Left cardiac atrium (tissue), 4 donors: ENCODE data around the gene RPRML. TPM values are rescaled to one million over a fixed set of nuclear protein-coding genes. Genes with fewer than 3 reads are reported as not detected.

ENCODE experiments used
- ATAC-seq, 2 donors: fragments of 200-7000 bp; cut with Tn5 transposase; one replicate each; pipeline ENCODE4 v1.9.1; 2020; ENCODE audit warnings: mild to moderate bottlenecking in 2 of 2, moderate library complexity in 2 of 2
- DNase-seq: peaks from one replicate; pipeline ENCODE4 v3.0.0-alpha.2; 2020
- intact Hi-C, 2 donors: fragments of 100-400 bp; cut with DNase I; formaldehyde crosslinking; loops; one replicate each; pipeline versions ENCODE4 v1.14.1 to v1.15.1; 2022 to 2023
- total RNA-seq, 2 donors: library from RNA; stranded (reverse); fragmentation: NEBNext Ultra II Directional; extraction: Animal tissue kit (Norgen Biotek cat#: 25700); gene quantifications; one replicate each; pipeline ENCODE4 v1.2.1, GENCODE V29; 2021
- donor health status: DM: no; HTN: yes; CAD: no.
- donor health status: DM: no; HTN: yes; CAD: no; lungs with severe emphysema.
- donor health status: DM: yes; HTN: yes; CAD: no.
- donor health status: Dilated cardiomyopathy.

The RPRML gene
- total RNA-seq, 2 donors from 2014 or later = not detected

DNA sequence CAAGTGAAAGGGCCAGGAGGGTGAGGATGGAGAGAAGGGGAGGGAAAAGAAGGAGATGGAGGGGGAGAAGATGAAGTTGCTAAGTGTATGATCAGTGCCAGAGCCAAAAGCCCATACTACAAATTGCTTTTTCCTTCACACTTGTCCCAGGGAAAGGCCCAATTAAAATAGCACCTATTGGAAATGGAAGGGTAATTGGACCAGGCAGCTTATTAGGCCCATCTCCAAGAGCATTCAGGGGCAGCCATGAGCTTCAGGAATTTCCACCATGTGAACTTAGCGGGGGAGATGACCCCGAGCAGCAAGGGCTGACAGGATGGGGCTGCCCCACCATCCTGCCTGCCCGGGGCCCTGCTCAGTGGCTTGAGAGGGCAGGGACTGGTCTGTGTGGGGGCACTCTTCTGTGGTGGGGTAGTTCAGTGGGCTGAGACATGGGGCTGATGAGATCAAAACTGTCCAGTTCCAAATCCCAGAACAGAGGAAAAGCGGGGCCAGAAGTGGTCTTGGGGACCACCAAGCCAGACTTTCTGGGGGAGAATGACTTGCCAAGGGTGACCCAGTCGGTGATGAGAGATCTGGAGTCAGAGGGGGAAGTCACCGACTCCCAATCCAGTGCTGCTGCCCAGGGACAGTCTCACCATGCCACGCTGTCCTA is 28.6 kb downstream of the RPRML start:
- intact Hi-C loops = no loop called here
- ATAC-seq = peak in 1 of 2 donors; percentile 13
- no peak for DNase-seq

DNA sequence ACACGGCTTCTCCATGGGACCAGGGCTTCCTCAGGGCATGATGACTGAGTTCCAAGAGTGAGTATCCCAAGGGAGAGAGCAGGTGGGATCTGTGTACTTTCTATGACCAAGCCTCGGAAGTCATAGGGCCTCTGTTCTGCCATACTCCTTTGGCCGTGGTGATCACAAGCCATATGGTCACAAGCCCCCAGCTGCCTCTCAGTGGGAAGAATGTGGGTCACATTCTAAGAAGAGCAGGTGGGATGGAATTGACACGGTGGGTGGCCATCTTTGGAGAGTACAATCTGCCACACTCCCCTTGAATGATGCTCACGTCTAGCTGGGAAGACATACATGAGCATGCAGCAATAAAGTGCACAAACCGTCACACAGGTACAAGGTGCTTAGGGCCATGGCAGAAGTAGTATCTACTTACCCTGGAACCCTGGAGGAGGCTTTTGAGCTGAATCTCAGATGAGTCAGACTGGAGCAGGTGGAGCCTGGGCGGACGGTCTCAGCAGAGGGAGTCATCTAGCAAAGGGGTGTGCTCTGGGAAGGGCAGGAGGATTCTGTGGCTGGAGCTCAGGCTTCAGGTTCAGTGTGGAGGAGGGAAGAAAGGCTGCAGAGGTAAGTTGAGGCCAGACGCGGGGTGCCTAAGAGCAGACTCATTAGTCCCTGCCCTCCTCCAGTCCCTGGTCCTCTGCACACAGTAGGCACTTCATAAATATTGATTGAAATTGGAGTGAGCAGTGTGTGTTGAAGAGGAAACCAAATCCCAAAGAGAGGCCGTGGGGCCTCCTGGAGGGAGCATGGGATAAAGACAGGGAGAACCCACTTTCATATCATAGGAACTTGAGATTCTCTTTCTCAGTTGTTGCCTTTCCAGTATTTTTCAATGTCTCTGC is 29.5 kb downstream of the RPRML start:
- intact Hi-C loops = no loop called here
- DNase-seq (no peak), ATAC-seq (no peak)

DNA sequence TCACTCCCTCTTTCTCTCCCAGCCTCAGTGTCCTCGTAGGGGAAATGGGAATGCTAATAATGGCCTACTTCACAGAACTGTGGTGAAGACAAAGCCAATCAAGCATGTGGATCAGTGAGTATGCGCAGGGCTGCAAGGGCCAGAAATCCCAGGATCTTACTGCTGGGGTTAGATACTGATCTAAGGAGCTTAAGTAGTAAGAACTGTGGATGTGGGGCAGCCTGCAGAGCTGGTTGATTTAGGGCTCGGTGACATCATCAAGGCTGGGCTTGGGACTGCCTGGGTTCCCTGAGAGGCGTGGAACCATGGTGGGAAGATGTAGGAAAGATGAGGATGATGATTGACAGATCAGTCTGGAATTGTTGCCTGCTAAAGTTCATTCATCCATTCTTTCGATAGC is 30.5 kb downstream of the RPRML start:
- intact Hi-C loops = no loop called here
- DNase-seq (no peak), ATAC-seq (no peak)

DNA sequence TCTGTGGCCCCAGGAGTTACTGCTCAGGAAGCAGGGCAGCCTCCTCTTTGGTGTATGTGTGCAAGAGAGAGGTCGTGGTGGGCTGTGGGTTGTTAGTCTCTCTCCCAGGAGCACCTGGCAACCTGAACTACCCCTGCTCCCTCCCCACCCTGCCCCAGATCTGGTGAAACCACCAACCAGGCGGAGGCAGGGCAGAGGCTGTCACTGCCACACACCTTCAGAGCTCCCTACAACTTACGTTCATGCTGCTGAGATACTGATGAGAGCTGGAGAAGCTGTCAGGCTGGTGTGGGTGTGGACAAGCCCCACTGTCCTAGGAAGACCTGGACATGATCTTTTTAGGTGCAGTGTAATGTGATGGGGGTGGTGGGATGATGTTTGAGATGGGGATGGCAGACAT is 31.8 kb downstream of the RPRML start:
- ATAC-seq = no peak
- intact Hi-C loops = no loop called here
- DNase-seq = no peak

DNA sequence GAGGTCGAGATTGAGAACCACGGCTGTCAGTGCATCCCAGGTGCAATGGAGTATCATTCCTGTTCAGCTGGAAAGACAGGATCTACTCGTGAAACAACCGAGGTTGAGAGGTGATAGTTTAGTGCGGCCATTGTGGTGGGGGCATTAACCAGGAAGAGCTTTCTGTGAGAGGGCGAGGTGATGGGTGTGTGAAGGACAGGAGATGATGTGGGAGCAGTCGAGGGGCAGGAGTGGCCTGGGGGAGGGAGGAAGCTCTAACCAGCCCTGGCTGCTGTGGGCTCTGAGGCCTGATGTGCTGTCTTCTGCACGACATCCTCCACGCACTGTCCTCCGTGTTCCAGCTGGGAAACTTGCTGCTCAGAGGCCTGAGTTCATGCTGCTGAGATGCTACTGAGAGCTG is 34.1 kb downstream of the RPRML start:
- no peak for ATAC-seq
- DNase-seq = no peak
- intact Hi-C loops = loop anchor here in 1 of 2 donors (5.0 kb wide), 2 partner anchors 57 to 103 kb away; no protein-coding TSS in a partner anchor

DNA sequence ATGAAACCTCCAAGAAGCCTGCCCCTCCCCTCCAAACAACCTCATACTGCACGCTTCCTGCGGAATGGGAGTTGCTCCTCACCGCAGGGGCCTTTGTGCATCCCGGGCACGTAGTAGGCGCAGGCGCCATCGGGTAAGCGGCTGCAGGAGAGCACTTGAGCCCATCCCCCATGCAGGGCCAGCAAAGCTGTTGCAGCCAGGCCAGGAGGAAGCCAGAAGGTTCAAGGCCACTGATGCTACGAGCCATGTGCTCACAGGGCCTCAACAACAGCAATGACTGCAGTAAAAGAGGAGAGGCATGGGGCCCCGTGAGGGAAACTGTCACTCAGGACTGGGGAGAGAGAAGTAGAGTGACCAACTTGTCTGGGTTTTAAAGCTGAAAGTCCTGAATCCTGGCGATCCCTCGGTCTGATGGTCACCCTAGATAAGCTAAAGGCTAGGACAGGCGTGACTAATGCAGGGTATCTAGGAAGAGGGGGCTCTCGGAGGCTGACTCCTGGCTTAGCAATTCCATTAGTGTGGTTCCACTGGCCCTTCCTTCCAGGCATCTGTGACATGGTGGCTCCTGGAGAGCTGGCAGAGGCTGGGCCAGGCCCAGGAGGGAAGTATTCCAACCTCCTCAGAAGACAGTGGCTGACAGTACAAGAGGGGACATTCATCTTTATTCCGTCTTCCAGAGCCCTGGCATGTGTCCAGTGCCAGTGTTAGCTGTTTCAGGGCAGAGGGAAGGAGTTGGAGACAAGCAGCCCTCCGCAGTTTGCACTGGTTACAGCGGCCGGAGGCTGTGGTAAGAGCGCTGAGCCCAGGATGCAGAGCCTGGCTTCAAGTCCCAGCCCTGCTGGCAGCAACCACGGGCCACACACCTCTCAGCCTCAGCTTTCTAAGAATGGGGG is 35.3 kb downstream of the RPRML start:
- ATAC-seq = peak in 1 of 2 donors; percentile 16
- intact Hi-C loops = loop anchor here (2.0 to 5.0 kb wide), 3 partner anchors 57 to 101 kb away; no protein-coding TSS in a partner anchor
- no peak for DNase-seq

DNA sequence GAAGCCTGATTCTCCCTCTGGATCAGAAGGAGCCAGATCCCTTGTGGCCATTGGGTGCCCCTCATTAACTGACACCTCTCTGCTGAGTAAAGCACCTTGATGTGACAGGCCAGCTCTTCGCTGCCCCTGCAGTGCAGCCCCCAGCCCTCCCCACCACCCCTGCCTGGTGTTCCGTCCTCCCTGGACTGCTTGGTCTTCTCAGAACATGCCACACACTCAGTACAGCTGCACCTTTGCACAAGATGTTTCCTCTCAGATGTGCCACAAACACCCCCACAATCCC is 35.9 kb downstream of the RPRML start:
- ATAC-seq = no peak
- no peak for DNase-seq
- intact Hi-C loops = loop anchor here (2.0 to 5.0 kb wide), 3 partner anchors 58 to 101 kb away; no protein-coding TSS in a partner anchor

DNA sequence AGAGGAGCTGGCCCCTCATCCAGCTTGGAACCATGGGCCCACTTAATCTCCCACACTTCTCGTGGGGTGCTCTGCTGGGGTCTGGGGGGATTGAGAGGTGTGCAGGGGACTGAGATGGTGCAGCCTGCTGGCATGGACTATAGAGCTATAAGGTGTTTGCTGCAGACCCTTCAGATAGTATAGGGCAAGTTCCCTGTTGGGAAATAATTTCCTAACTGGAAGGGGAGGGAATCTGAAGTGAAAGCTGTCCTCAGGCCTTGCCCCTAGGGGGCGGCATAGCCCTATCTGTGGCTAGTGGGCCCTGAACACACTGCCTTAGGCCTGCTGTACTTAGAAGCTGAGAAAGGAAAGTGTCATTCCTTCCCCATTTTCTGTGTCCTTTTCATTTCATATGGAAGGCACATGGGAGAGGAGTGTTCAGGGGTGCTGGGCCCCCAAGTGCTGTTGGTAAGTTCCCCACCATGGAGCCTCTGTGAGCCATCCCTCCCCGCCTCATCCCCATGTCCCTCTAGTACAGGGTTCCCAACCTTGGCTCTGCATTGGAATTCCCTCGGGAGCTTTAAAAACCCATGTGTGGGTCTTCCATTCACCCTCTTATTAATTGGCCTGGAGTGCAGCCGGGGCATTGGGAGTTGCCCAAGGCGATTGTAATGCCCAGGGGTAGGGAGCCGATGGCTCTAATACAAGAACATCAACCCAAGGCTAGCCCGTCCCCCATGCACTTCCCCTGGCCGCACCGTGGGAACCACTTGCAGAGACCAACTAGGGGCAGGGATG is 36.4 kb downstream of the RPRML start:
- DNase-seq = peak; percentile 66
- intact Hi-C loops = loop anchor here (2.0 to 5.0 kb wide), 3 partner anchors 58 to 100 kb away; no protein-coding TSS in a partner anchor

DNA sequence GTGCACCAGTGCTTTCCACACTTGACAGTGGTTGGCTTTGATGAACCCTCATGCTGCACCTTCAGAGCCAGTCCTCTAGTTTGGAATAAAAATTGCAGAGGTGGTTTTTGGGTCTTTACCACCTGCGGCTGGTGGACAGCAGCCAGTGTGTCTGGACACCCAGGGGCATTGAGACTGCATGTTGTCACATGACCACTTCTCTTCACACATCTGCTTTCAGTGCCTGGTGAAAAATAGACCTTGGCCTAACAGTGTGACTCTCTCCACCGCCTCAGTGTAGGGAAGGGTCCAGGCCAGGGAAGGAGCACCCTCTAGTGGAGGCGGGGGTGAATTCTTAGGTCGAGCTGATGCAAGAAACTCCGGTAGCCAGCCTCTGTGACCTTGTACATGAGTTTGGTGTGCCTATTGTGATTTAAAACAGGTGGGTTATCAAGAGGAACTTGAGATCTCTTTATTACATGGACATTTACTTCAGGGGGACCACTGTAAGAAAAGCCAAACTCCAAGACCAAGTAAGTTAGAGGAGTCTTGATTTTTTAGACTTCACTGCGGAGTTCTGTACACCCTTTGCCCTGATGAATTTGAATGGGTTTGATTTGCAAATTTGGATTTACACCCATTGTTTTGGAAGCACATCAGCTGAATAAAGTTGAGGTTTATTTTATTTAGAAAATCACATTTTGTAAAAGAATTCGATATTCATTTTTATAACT is 38.2 kb downstream of the RPRML start:
- DNase-seq = peak; percentile 80
- intact Hi-C loops = loop anchor here in 1 of 2 donors (5.0 kb wide), 2 partner anchors 61 to 99 kb away; no protein-coding TSS in a partner anchor
- peak; percentile 70 to 83 for ATAC-seq

More for the DNA sequence above, 36.4 kb downstream of the RPRML start:
- ATAC-seq = peak; percentile 60 to 61

DNA sequence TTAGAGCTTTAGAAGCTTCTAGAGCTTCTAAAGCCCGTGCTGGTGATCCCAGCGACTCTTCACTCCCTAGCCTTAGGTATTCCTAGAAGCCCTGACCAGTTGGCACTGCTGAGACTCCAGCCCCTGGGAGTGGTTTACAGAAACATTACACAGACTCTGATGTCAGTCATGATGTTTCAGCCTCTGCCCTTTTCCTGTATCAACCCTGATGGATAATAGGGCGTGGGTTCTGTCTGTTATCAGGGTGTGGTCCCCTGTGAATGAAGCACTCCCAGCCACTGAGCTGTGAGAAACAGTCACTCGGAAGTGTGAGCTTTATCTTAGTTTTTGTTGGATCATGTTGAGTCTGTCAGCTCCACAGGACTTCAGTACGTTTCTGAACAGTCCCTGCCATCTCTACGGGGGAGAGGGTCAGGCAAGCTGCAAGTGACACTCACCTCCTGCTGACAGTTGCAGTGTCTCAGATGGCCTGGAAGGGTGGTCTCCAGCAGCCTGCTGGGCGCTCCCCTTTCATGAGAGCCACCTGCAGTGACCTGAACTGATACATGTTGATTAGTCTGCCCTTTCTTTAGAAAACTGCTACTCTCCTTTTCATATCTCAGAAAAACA is 43.3 kb downstream of the RPRML start:
- intact Hi-C loops = no loop called here
- peak; percentile 63 to 95 for ATAC-seq
- DNase-seq = peak; percentile 78

DNA sequence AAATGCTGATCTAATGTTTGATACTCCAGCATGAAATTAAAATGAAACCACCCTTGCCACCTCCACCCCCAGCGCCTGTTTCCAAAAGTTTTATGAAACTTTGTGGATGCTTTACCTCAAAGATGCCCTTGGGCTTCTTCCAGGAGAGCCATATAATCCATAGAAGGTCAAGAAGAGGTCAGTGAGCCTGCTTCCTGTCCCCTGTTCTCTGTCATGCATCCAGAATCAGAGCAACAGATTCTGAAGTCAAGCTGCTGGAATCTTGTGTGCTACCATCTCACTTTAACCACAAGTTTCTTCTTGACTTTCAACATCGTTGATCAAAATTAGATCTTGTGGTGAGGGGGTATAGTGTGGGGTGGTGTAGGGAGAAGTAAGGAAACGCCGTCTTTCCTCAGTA is 47.5 kb downstream of the RPRML start:
- intact Hi-C loops = no loop called here
- no peak for ATAC-seq
- DNase-seq = no peak

DNA sequence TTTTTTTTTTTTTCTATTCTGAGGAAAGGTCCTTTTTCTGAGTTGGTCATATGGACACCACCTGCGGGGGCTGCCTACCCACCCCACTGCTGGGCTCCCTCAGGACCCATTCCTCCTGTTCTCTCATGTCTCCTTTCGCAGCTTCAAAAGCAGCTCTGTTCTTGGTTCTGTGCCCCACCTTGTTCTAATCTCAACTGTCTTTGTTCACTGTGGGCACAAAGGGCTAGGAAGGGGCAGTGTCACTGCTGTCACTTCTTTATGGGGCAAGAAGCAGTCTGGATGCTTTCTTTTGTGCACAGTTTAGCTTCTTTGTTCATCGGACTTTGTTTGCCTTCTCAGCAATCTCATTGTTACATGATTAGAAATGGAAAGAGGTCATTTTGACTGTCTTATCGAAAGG is 49.0 kb downstream of the RPRML start:
- ATAC-seq (no peak), DNase-seq (no peak)
- intact Hi-C loops = no loop called here

DNA sequence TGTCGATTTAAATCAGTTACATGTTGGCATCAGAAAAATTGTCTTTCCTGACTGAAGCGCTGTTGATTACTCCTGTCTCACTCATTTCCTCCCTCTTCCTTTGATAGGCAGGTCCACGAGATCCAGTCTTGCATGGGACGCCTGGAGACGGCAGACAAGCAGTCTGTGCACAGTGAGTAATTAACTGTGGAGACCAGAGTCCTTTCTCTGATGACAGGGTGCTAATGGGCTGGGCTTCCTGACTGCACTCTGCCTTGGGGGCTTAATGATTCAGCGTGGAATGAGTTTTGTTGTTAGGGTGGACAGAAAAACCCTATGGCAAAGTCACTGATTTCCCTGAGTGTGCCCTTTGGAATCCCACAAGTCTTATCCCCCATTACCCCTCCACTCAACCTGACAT is 49.6 kb downstream of the RPRML start:
- intact Hi-C loops = no loop called here
- ATAC-seq (peak in 1 of 2 donors; percentile 69), DNase-seq (no peak)

DNA sequence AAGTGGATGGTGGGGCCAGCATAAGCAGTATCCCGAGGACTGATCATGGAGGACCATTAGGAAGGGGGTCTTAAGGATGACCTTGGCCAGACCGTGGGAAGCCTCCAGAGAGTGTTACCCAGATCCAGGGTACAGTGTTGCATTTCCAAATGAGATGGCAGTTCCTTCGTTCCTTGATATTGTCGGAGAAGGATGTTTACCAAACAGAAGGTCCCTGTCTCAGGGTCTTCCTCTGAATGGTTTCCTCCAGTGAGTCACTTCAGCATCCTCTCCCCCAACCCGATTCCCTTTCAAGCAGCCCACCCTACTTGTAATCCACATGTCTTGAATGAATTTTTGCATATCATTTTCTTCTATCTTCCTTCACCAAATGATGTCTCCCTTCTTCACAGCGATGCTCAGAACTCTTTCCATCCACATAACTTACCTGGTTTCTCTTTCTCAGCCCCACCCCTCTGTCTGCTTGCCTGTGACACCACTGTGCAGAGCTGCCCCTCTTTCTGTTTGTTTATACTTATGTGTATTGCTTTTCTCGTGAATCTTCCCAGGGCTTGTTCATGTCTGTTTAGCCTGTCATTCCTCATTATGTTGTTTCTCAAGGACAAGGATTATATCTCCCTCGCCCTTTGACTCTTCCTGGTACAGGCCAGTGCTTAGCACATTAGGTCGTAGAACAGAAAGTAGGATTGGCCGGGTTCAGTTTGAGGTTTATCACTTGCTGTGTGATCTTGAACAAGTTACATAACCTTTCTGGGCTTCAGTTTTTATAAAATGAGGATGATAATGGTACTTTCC is 50.4 kb downstream of the RPRML start:
- ATAC-seq (no peak), DNase-seq (no peak)
- intact Hi-C loops = no loop called here
